ENCODE data around the gene PDK4.

The PDK4 gene

DNA sequence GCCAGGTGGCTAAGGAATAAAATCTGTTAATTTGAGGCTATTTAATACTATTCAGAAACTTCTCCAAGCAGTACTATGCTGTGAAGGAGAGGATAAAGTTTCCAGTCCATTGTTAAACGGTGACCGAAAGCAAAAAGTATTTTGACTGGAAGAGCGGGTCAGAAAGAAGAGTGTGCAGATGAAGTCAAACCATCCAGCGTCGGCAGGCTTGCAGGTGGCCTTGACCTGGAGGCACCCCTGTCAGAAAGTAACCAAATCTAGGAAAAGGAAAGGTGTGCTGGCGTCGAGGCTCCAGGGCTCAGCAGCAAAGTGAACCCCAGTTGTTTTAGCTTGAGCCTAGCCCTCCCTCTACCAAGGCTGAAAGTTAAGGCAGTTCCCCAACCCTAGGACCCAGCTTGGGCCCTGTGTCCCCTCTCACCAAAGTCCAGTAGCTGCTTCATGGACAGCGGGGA, 544 bp downstream of the PDK4 start:
- H3K36me3 ChIP-seq (replicated peaks; ENCODE audit: low read depth, low read length), result no peaks in the 10 kb centered on the region
- H3K27ac ChIP-seq (ENCODE audit: low read length), result no peak overlapping the region
- H3K9me3 ChIP-seq (ENCODE audit: insufficient read depth, low read length), result no peaks in the 10 kb centered on the region
- no peaks in the 10 kb centered on the region for H3K4me1 ChIP-seq (ENCODE audit: low read length)
- H2AFZ ChIP-seq (ENCODE audit: low read depth, low read length), result no peak overlapping the region
- H3K27me3 ChIP-seq (ENCODE audit: low read depth, low read length), result peaks cover 2% of the 10 kb centered on the region; the same call in 1 of the 2 replicates
- H3K4me2 ChIP-seq (ENCODE audit: low read length), result no peak overlapping the region
- TF ChIP-seq EZH2phosphoT487 (IDR thresholded peaks at IDR 0.05; ENCODE audit: low read depth), result no peak
- TF ChIP-seq, protein P1, sequence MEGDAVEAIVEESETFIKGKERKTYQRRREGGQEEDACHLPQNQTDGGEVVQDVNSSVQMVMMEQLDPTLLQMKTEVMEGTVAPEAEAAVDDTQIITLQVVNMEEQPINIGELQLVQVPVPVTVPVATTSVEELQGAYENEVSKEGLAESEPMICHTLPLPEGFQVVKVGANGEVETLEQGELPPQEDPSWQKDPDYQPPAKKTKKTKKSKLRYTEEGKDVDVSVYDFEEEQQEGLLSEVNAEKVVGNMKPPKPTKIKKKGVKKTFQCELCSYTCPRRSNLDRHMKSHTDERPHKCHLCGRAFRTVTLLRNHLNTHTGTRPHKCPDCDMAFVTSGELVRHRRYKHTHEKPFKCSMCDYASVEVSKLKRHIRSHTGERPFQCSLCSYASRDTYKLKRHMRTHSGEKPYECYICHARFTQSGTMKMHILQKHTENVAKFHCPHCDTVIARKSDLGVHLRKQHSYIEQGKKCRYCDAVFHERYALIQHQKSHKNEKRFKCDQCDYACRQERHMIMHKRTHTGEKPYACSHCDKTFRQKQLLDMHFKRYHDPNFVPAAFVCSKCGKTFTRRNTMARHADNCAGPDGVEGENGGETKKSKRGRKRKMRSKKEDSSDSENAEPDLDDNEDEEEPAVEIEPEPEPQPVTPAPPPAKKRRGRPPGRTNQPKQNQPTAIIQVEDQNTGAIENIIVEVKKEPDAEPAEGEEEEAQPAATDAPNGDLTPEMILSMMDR (IDR thresholded peaks at IDR 0.05; ENCODE audit: low read depth, low read length), result no peak
- H3K79me2 ChIP-seq (ENCODE audit: low read length), result no peaks in the 10 kb centered on the region
- no peaks in the 10 kb centered on the region for H4K20me1 ChIP-seq (ENCODE audit: insufficient read depth, low read length)
- H3K9ac ChIP-seq (ENCODE audit: low read length), result no peak overlapping the region
- no peak overlapping the region for H3K4me3 ChIP-seq (ENCODE audit: low read length)

DNA sequence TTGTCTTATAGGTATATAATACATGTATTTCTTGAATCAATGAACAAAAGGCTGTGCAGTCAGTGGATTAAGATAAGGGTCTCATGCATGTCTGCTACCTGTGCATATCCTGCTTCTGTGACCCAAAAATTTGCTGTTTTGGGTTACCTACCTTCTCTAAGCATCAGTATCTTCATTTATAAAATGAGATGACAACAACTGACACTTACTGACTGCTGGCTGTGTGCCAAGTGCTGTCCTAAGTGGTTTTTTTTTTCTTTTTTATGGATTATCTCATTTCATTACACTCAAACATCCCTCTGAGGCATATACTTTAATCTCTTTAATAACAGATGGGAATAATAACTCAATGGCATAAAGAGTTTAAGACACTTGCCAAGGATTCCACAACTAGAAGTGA, 2.1 kb downstream of the PDK4 start:
- H3K79me2 ChIP-seq (ENCODE audit: low read length), result no peaks in the 10 kb centered on the region
- no peak for TF ChIP-seq EZH2phosphoT487 (IDR thresholded peaks at IDR 0.05; ENCODE audit: low read depth)
- TF ChIP-seq, protein P1 (IDR thresholded peaks at IDR 0.05; ENCODE audit: low read depth, low read length), result no peak
- H2AFZ ChIP-seq (ENCODE audit: low read depth, low read length), result no peak overlapping the region
- no peak overlapping the region for H3K4me3 ChIP-seq (ENCODE audit: low read length)
- H3K27ac ChIP-seq (ENCODE audit: low read length), result no peak overlapping the region
- no peaks in the 10 kb centered on the region for H3K27me3 ChIP-seq (ENCODE audit: low read depth, low read length)
- H3K4me2 ChIP-seq (ENCODE audit: low read length), result no peak overlapping the region
- no peak overlapping the region for H3K9ac ChIP-seq (ENCODE audit: low read length)
- H3K9me3 ChIP-seq (ENCODE audit: insufficient read depth, low read length), result no peaks in the 10 kb centered on the region
- no peaks in the 10 kb centered on the region for H4K20me1 ChIP-seq (ENCODE audit: insufficient read depth, low read length)
- H3K4me1 ChIP-seq (ENCODE audit: low read length), result peaks cover 2% of the 10 kb centered on the region; the same call in 1 of the 2 replicates
- H3K36me3 ChIP-seq (replicated peaks; ENCODE audit: low read depth, low read length), result no peaks in the 10 kb centered on the region

DNA sequence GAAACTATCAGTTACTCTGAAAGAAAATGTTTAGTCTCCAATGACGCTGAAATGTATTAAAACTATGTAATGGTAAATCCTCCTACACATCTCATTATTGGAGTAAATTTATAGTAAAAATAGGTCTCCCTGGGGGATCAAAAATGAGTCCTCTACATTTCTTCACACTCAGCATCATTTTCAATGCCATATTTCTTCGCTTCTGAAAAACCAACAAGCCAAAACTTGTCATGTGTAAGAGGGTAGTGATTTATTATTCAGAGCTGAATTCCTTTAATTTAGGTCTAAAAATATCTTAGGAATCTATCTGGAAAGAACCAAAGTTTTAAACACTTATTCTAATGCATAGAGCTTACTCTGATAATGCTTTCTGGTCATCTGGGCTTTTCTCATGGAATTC, 3.0 kb downstream of the PDK4 start:
- Histone ChIP-seq H2AFZ (ENCODE audit: low read depth, low read length) (no peak overlapping the region), H4K20me1 (ENCODE audit: insufficient read depth, low read length) (no peaks in the 10 kb centered on the region), H3K36me3 (replicated peaks; ENCODE audit: low read depth, low read length) (no peaks in the 10 kb centered on the region), H3K4me2 (ENCODE audit: low read length) (no peak overlapping the region), H3K9me3 (ENCODE audit: insufficient read depth, low read length) (no peaks in the 10 kb centered on the region), H3K9ac (ENCODE audit: low read length) (no peak overlapping the region), H3K27me3 (ENCODE audit: low read depth, low read length) (no peaks in the 10 kb centered on the region), H3K4me3 (ENCODE audit: low read length) (no peak overlapping the region), H3K27ac (ENCODE audit: low read length) (no peak overlapping the region), H3K79me2 (ENCODE audit: low read length) (no peaks in the 10 kb centered on the region), H3K4me1 (ENCODE audit: low read length) (peaks cover 7% of the 10 kb centered on the region; the same call in 1 of the 2 replicates)
- TF ChIP-seq, protein P1 (IDR thresholded peaks at IDR 0.05; ENCODE audit: low read depth, low read length), result no peak
- no peak for TF ChIP-seq EZH2phosphoT487 (IDR thresholded peaks at IDR 0.05; ENCODE audit: low read depth)

DNA sequence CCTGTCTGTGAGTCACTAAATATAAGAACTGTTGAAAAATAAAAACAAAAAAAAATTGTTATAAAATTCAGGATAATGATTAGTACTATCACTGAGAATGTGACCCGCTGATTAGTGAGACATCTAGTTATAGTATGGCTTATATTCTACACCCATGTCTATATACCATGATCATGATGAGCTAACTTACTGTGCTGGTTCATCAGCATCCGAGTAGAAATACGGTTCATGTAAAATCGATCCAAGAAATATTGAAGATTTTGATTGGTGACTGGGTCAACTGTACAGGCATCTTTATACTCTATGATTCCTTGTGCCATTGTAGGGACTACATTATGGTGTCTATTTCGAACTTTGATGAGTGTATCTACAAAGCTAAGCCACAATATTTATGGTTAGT, 3.7 kb downstream of the PDK4 start:
- peaks cover 7% of the 10 kb centered on the region; the same call in 1 of the 2 replicates for H3K4me1 ChIP-seq (ENCODE audit: low read length)
- TF ChIP-seq, protein P1 (IDR thresholded peaks at IDR 0.05; ENCODE audit: low read depth, low read length), result no peak
- TF ChIP-seq EZH2phosphoT487 (IDR thresholded peaks at IDR 0.05; ENCODE audit: low read depth), result no peak
- no peak overlapping the region for H3K27ac ChIP-seq (ENCODE audit: low read length)

More for the DNA sequence above, 3.7 kb downstream of the PDK4 start:
- Histone ChIP-seq H3K4me3 (ENCODE audit: low read length) (no peak overlapping the region), H3K9me3 (ENCODE audit: insufficient read depth, low read length) (no peaks in the 10 kb centered on the region), H3K79me2 (ENCODE audit: low read length) (no peaks in the 10 kb centered on the region), H2AFZ (ENCODE audit: low read depth, low read length) (no peak overlapping the region), H3K9ac (ENCODE audit: low read length) (no peak overlapping the region), H4K20me1 (ENCODE audit: insufficient read depth, low read length) (no peaks in the 10 kb centered on the region), H3K36me3 (replicated peaks; ENCODE audit: low read depth, low read length) (no peaks in the 10 kb centered on the region), H3K27me3 (ENCODE audit: low read depth, low read length) (no peaks in the 10 kb centered on the region), H3K4me2 (ENCODE audit: low read length) (no peak overlapping the region)

Measured in OCI-LY3 (cell line).